ENCODE measurements around the gene TSFM. TPM values are rescaled to one million over a fixed set of nuclear protein-coding genes. Genes with fewer than 3 reads are reported as not detected.
A peak's percentile ranks its signal among the peaks of the same experiment; 100 is the strongest.

Gene TSFM
- total and polyA plus RNA-seq, 2 of the 13 experiments (the other 11 are each of a cell fraction or from before 2014, with no cell fraction given): 29.8 to 68.3 TPM

GRCh38 chr12:57751788-57752667, 30.6 kb upstream of the TSFM start, which contains the start of gene CDK4 (continued):
- TF ChIP-seq HMG20B (CRISPR knock-in tag; conservative IDR thresholded peaks at IDR 0.05) (0 out of 2 replicates have a peak, but pooled peaks have one; percentile 31), AKAP8 (CRISPR knock-in tag; IDR thresholded peaks at IDR 0.05) (peak; percentile 100), ZNF496 (CRISPR knock-in tag; IDR thresholded peaks at IDR 0.05; ENCODE audit: insufficient replicate concordance) (no peak), DNMT3B (CRISPR knock-in tag; conservative IDR thresholded peaks at IDR 0.05) (peak; percentile 11; the same call in 1 of the 2 replicates), ZSCAN25 (CRISPR knock-in tag; IDR thresholded peaks at IDR 0.05) (peak; percentile 99), ZNF775 (CRISPR knock-in tag; IDR thresholded peaks at IDR 0.05; ENCODE audit: borderline replicate concordance) (peak; percentile 71; the same call in 1 of the 2 replicates), ZNF33B (CRISPR knock-in tag; IDR thresholded peaks at IDR 0.05) (peak; percentile 93), FOXO4 (CRISPR knock-in tag; conservative IDR thresholded peaks at IDR 0.05) (0 out of 2 replicates have a peak, but pooled peaks have one; percentile 3), KDM4B (CRISPR knock-in tag; IDR thresholded peaks at IDR 0.05) (peak; percentile 89; the same call in 1 of the 2 replicates), ZNF549 (CRISPR knock-in tag; IDR thresholded peaks at IDR 0.05) (no peak), THRA (CRISPR knock-in tag; IDR thresholded peaks at IDR 0.05; ENCODE audit: borderline replicate concordance) (peak; percentile 76), WIZ (CRISPR knock-in tag; IDR thresholded peaks at IDR 0.05) (0 out of 2 replicates have a peak, but pooled peaks have one; percentile 52), ZNF44 (CRISPR knock-in tag; IDR thresholded peaks at IDR 0.05) (no peak), ZNF260 (CRISPR knock-in tag; IDR thresholded peaks at IDR 0.05; ENCODE audit: borderline replicate concordance, low read depth) (no peak), ZNF101 (CRISPR knock-in tag; IDR thresholded peaks at IDR 0.05; ENCODE audit: borderline replicate concordance, low read depth) (peak; percentile 84; the same call in 1 of the 2 replicates), NONO (IDR thresholded peaks at IDR 0.05) (no peak), NONO (CRISPR knock-in tag; conservative IDR thresholded peaks at IDR 0.05) (peak; percentile 97), RORA (CRISPR knock-in tag; IDR thresholded peaks at IDR 0.05) (no peak), YEATS4 (CRISPR knock-in tag; IDR thresholded peaks at IDR 0.05; ENCODE audit: borderline replicate concordance) (peak; percentile 95), CREB1 (IDR thresholded peaks at IDR 0.05) (peak; percentile 87), CREB1 (CRISPR knock-in tag; IDR thresholded peaks at IDR 0.05) (peak; percentile 75), POLR2AphosphoS2 (IDR thresholded peaks at IDR 0.05; ENCODE audit: low read depth, low read length) (no peak; the same call in 1 of the 2 replicates), USF2 (IDR thresholded peaks at IDR 0.05; ENCODE audit: low read depth, low read length) (peak; percentile 100), USF2 (CRISPR knock-in tag; IDR thresholded peaks at IDR 0.05; ENCODE audit: borderline replicate concordance) (peak; percentile 100)
